Astrocyte (in vitro differentiated cells and primary cell): Measurements from ENCODE around the gene BRINP1.

Source experiments
- EZH2 ChIP-seq: IDR thresholded peaks from 2 replicates; pipeline ENCODE4 v1.6.1; 2012; ENCODE audit warnings: mild to moderate bottlenecking, low read length, inconsistent platforms; ENCODE audit not compliant: insufficient read depth
- TF ChIP-seq, protein P1 (sequence below): IDR thresholded peaks from 2 replicates; pipeline ENCODE4 v1.5.1; 2011; ENCODE audit warnings: low read depth, mild to moderate bottlenecking, inconsistent platforms, low read length, moderate library complexity; ENCODE audit not compliant: insufficient read depth

DNA sequence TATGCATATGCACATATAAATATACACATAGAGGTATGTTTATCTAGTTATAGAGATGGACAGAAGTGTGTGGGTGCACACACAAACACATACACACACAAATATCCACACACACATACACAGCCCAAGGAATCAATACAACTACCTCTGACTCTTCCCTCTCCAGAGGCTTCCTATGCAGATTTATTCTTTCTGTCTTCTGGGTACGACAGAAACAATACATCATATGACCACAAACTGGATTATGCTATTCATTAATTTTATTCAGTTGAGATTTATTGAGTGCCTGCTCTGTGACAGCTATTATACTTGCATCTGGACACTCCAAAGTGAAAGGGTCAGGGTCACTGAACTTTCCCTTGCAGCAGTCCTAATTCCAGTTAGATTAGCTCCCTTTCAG lies 155.8 kb downstream of the BRINP1 start:
- TF ChIP-seq, protein P1, sequence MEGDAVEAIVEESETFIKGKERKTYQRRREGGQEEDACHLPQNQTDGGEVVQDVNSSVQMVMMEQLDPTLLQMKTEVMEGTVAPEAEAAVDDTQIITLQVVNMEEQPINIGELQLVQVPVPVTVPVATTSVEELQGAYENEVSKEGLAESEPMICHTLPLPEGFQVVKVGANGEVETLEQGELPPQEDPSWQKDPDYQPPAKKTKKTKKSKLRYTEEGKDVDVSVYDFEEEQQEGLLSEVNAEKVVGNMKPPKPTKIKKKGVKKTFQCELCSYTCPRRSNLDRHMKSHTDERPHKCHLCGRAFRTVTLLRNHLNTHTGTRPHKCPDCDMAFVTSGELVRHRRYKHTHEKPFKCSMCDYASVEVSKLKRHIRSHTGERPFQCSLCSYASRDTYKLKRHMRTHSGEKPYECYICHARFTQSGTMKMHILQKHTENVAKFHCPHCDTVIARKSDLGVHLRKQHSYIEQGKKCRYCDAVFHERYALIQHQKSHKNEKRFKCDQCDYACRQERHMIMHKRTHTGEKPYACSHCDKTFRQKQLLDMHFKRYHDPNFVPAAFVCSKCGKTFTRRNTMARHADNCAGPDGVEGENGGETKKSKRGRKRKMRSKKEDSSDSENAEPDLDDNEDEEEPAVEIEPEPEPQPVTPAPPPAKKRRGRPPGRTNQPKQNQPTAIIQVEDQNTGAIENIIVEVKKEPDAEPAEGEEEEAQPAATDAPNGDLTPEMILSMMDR = no peak
- TF ChIP-seq EZH2 = no peak
